Prostate gland (tissue), 2 donors: ENCODE results near the gene HLA-DPB1.

ENCODE experiments used
- CTCF ChIP-seq, 4 experiments: fragments of 200-600 bp in 2 of 4; fragments of 450-650 bp in 2 of 4; sonication (generic) in 2 of 4; IDR thresholded peaks; 1 replicate in 3 of 4; 2 replicates in 1 of 4; pipeline ENCODE4 v1.5.1; 2016 to 2019; ENCODE audit warnings: antibody characterized with exemption in 4 of 4, mild to moderate bottlenecking in 2 of 4, moderate library complexity in 2 of 4
- POLR2A ChIP-seq: fragments of 450-650 bp; IDR thresholded peaks from one replicate; pipeline ENCODE4 v1.6.1; 2016; ENCODE audit warnings: antibody characterized with exemption, mild to moderate bottlenecking
- POLR2AphosphoS5 ChIP-seq: sonication (generic); formaldehyde crosslinking; IDR thresholded peaks from one replicate; pipeline ENCODE4 v1.6.1; 2017; ENCODE audit warnings: antibody characterized with exemption

DNA sequence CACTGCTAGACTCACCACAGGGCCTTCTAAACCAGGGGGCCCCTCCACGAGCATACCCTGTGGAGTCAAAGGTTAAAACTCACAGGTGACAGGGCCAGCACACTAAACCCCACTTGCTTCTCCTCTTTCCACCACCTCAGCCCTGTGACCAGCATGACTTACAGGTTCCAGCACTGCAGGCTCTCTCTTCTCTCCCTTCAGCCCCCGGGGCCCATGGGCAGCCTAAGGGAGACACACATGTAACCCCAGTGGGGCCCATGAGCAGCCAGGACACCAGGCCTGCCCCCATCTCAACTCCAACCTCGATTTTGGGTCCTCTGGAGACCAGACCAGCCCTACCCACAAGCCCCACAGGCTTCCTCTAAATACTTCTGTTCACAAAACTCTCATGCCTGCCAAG, 28.0 kb downstream of the HLA-DPB1 start:
- TF ChIP-seq POLR2A (no peak), CTCF (IDR thresholded peaks at IDR 0.05) (no peak), POLR2AphosphoS5 (no peak)
